ENCODE data around the gene INKA1. TPM values are rescaled to one million over a fixed set of nuclear protein-coding genes. Genes with fewer than 3 reads are reported as not detected.
A peak's percentile ranks its signal among the peaks of the same experiment; 100 is the strongest.
"Not testable (repeated sequence)": the region's sequence is repeated elsewhere in the genome, so short reads cannot be mapped to it uniquely, and the experiment has no call there.

The INKA1 gene
- total RNA-seq (2014; rRNA removed; shearing (Covaris generic)): 2.3 and 6.5 TPM in 2 replicates

DNA sequence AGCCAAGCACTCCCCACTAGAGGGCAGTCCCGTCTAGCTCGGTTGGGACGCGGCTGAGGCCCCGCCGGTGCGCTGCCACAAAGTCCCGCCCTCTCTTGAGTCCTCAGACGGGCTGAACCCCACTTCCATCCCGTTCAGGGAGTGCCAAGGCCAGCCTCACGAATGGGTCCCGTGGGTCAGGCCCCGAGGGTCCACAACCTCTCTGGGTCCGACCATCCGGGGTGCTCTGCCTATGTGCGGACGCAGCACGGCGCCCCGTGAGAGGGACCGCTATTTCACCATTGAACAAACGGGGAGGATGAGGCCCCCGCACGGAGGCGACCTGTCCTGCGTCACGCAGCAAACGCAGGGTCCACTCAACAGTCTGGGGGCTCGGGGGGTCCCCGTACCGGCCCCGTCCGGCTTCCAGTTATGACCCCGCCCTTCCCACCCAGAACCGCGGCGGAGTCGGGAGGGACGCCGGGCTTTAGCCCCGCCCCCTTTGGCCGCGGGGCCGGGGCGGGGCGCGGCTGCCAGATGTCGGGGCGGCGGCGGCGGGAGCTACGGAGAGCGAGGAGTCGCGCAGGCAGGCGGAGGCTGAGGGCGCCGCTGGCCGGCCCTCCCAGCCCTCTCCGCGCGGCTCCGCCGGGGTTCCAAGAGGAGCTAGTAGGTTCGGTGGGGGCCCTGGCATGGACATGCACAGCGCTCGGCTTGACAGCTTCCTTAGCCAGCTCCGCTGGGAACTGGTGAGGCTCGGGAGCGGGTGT lies at the start of gene INKA1:
Gene INKA1, plus strand, starts transcription at position 543 of the 746 bp plus-strand sequence. Its CDS starts 132 bp downstream, at position 675.
- Histone ChIP-seq H3K4me3 (ENCODE audit: insufficient read depth, low read depth, low read length) (peak within 1 kb of the TSS; percentile 79), H3K27me3 (ENCODE audit: control insufficient read depth, insufficient read depth, low read length) (peaks cover 17% of the 10 kb centered on the region), H3K36me3 (replicated peaks; ENCODE audit: control insufficient read depth, insufficient read depth, low read length) (no peaks in the 10 kb centered on the region)

GRCh38 chr3:49754536-49754935 lies 48.5 kb upstream of the INKA1 start:
- H3K36me3 ChIP-seq (replicated peaks; ENCODE audit: control insufficient read depth, insufficient read depth, low read length): no peaks in the 10 kb centered on the region; the same call in 1 of the 2 replicates
- no peak overlapping the region for H3K4me3 ChIP-seq (ENCODE audit: insufficient read depth, low read depth, low read length)
- DNase-seq: no peak
- no peaks in the 10 kb centered on the region for H3K27me3 ChIP-seq (ENCODE audit: control insufficient read depth, insufficient read depth, low read length)

More for the DNA sequence above, at the start of gene INKA1:
- DNase-seq: peak; percentile 97

DNA sequence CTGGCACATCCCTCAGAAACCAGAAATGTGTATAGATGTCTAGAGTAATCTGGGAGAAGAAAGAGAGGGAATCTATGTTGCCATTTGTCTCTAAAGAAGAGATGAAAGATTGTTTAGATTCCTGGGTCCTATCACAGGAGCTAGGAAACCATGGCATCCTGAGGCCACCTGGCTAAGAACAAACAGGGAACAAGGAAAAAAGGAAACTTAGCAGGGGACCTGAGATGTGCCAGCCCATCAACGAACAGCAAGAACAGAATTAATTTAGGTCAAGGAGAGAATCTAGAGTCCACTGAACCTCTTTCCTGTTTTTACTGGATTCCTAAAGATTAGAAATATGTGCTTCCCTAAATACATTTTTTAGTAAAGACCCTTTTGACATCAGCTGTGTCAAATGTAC lies 47.0 kb upstream of the INKA1 start:
- H3K4me3 ChIP-seq (ENCODE audit: insufficient read depth, low read depth, low read length): no peak overlapping the region
- no peaks in the 10 kb centered on the region; the same call in 1 of the 2 replicates for H3K36me3 ChIP-seq (replicated peaks; ENCODE audit: control insufficient read depth, insufficient read depth, low read length)
- no peak for DNase-seq
- H3K27me3 ChIP-seq (ENCODE audit: control insufficient read depth, insufficient read depth, low read length): no peaks in the 10 kb centered on the region

DNA sequence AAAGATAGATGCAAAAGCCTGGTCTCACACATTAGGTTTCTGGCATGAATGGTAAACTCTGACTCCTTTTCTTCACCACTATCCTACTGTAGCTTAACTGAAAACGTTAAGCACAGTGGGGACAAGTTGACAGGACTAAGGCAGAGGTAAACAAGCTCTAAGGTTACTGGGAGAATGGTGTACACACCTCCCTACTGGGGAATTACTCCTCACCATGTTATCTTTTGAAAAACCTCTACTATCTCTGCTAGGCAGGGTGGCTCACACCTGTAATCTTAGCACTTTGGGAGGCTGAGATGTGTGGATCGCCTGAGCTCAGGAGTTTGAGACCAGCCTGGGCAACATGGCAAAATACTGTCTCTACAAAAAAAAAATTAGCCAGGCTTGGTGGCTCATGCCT lies 45.9 kb upstream of the INKA1 start:
- Histone ChIP-seq H3K27me3 (ENCODE audit: control insufficient read depth, insufficient read depth, low read length) (no peaks in the 10 kb centered on the region), H3K4me3 (ENCODE audit: insufficient read depth, low read depth, low read length) (no peak overlapping the region), H3K36me3 (replicated peaks; ENCODE audit: control insufficient read depth, insufficient read depth, low read length) (no peaks in the 10 kb centered on the region; the same call in 1 of the 2 replicates)
- no peak for DNase-seq

- Histone ChIP-seq H3K4me3 (ENCODE audit: insufficient read depth, low read depth, low read length) (no peak overlapping the region), H3K27me3 (ENCODE audit: control insufficient read depth, insufficient read depth, low read length) (no peaks in the 10 kb centered on the region), H3K36me3 (replicated peaks; ENCODE audit: control insufficient read depth, insufficient read depth, low read length) (no peaks in the 10 kb centered on the region; the same call in 1 of the 2 replicates)
- no peak for DNase-seq
Observed at GRCh38 chr3:49759226-49759625, 43.8 kb upstream of the INKA1 start.

DNA sequence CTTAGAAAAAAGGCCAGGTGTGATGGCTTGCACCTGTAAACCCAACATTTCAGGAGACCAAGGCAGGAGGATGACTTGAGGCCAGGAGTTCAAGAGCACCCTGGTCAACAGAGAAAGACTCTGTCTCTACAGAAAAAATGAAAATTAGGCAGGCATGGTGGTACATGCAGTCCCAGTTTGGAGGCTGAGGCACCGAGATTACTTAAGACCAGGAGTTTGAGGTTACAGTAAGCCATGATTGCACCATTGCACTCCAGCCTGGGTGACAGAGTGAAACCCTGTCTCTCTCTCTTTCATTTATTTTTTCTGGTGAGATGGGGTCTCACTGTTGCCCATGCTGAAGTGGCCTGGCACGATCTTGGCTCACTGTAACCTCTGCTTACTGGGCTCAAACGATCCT lies 41.4 kb upstream of the INKA1 start:
- no peak overlapping the region for H3K4me3 ChIP-seq (ENCODE audit: insufficient read depth, low read depth, low read length)
- no peaks in the 10 kb centered on the region; the same call in 1 of the 2 replicates for H3K36me3 ChIP-seq (replicated peaks; ENCODE audit: control insufficient read depth, insufficient read depth, low read length)
- no peak for DNase-seq
- no peaks in the 10 kb centered on the region for H3K27me3 ChIP-seq (ENCODE audit: control insufficient read depth, insufficient read depth, low read length)

DNA sequence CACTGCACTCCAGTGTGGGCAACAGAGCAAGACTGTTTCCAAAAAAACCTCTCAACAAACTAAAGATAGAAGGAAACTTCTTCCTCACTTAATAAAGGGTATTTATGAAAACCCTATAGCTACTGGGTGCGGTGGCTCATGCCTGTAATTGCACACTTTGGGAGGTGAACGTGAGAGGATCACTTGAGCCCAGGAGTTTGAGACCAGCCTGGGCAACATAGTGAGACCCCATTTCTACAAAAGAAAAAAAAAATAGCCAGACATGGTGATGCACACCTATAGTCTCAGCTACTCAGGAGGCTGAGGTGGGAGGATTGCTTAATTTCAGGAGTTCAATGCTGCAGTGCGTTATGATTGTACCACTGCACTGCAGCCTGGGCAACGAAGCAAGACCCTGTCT lies 39.1 kb upstream of the INKA1 start:
- Histone ChIP-seq H3K36me3 (replicated peaks; ENCODE audit: control insufficient read depth, insufficient read depth, low read length) (no peaks in the 10 kb centered on the region), H3K4me3 (ENCODE audit: insufficient read depth, low read depth, low read length) (no peak overlapping the region), H3K27me3 (ENCODE audit: control insufficient read depth, insufficient read depth, low read length) (no peaks in the 10 kb centered on the region)
- no peak for DNase-seq

DNA sequence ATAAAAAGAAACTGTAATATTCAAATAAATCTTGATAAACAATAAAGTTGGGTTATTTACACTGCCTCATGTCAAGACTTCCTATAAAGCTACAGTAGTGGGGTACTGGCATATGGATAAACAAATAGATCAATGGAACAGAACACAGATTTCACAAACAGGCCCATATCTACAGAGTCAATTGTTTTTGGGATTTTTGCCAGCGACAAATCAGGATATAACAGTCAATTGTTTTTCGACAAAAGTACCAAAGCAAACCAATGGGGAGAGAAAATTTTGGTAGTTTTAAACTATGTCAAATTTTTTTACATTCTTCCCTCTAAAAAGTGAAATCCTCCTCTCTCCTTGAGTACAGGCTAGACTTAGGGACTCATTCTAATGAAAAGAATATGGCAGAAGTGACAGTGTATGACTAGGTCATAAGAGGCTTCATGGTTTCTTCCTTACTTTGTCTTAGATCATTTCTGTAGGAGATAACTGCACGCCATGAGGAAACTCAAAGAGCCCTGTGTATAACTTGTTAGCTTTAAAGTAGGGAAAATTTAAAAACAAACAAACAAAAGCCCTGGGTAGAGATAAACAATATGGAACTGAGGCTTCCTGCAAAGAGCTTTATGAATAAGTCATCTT lies 33.7 kb upstream of the INKA1 start:
- H3K36me3 ChIP-seq (replicated peaks; ENCODE audit: control insufficient read depth, insufficient read depth, low read length): no peaks in the 10 kb centered on the region
- H3K4me3 ChIP-seq (ENCODE audit: insufficient read depth, low read depth, low read length): no peak overlapping the region
- no peaks in the 10 kb centered on the region for H3K27me3 ChIP-seq (ENCODE audit: control insufficient read depth, insufficient read depth, low read length)
- no peak for DNase-seq

DNA sequence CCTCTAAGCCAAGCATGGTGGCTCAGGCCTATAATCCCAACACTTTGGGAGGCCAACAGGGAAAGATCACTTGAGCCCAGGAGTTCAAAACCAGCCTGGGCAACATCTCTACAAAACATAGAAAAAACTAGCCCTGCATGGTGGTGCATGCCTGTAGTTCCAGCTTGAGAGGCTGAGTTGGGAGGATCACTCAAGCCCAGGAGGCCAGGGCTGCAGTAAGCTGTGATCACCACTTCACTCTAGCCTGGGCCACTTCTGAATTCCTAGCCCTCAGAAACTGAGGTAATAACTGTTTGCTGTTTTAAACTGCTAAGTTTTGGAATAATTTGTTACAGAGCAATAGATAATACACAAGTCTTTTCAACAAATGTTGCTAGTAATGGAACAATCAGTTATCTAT lies 33.1 kb upstream of the INKA1 start:
- Histone ChIP-seq H3K4me3 (ENCODE audit: insufficient read depth, low read depth, low read length) (no peak overlapping the region), H3K27me3 (ENCODE audit: control insufficient read depth, insufficient read depth, low read length) (no peaks in the 10 kb centered on the region), H3K36me3 (replicated peaks; ENCODE audit: control insufficient read depth, insufficient read depth, low read length) (no peaks in the 10 kb centered on the region)
- DNase-seq: no peak

- H3K36me3 ChIP-seq (replicated peaks; ENCODE audit: control insufficient read depth, insufficient read depth, low read length): no peaks in the 10 kb centered on the region; the same call in 1 of the 2 replicates
- no peaks in the 10 kb centered on the region for H3K27me3 ChIP-seq (ENCODE audit: control insufficient read depth, insufficient read depth, low read length)
- no peak for DNase-seq
Observed at GRCh38 chr3:49771340-49771938, 31.6 kb upstream of the INKA1 start.

DNA sequence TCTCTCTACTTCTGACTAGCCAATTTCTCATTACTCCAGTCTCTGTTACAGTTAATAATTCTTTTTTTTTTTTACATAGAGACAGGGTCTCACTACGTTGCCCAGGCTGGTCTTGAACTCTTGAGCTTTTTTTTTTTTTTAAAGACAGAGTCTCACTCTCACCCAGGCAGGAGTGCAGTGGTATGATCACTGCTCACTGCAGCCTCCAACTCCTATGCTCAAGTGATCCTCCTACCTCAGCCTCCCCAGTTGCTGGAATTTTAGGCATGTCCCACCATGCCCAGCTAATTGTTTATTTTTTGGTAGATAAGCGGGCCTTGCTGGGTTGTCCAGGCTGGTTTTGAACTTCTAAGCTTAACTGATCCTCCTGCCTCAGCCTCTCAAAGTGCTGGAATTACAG lies 30.4 kb upstream of the INKA1 start:
- no peak for DNase-seq
- Histone ChIP-seq H3K36me3 (replicated peaks; ENCODE audit: control insufficient read depth, insufficient read depth, low read length) (no peaks in the 10 kb centered on the region; the same call in 1 of the 2 replicates), H3K4me3 (ENCODE audit: insufficient read depth, low read depth, low read length) (no peak overlapping the region), H3K27me3 (ENCODE audit: control insufficient read depth, insufficient read depth, low read length) (no peaks in the 10 kb centered on the region)

More at GRCh38 chr3:49771340-49771938, 31.6 kb upstream of the INKA1 start:
- H3K4me3 ChIP-seq (ENCODE audit: insufficient read depth, low read depth, low read length): no peak overlapping the region

DNA sequence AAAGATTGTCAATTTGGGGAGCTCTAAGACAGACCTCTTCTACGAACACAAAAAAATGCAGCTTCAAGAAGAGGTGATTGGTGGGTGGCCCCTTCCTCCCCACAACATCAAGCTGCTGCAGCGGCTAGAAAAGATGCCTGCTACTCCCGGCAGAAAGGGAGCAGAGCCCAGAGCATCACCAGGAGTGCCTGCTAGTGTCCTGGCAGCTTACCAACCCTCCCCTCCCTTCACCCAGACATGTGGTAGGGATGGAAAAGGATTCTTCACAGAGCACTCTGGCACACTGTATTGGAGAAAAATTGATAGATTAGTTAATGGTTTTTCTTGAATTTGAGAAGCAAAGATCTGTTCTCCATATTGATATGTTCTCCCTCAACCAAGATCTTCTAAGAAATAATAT lies 27.5 kb upstream of the INKA1 start:
- H3K36me3 ChIP-seq (replicated peaks; ENCODE audit: control insufficient read depth, insufficient read depth, low read length): no peaks in the 10 kb centered on the region; the same call in 1 of the 2 replicates
- no peak overlapping the region for H3K4me3 ChIP-seq (ENCODE audit: insufficient read depth, low read depth, low read length)
- no peaks in the 10 kb centered on the region for H3K27me3 ChIP-seq (ENCODE audit: control insufficient read depth, insufficient read depth, low read length)
- no peak for DNase-seq

- not testable (repeated sequence) for H3K36me3 ChIP-seq (replicated peaks; ENCODE audit: control insufficient read depth, insufficient read depth, low read length); H3K4me3 ChIP-seq (ENCODE audit: insufficient read depth, low read depth, low read length); H3K27me3 ChIP-seq (ENCODE audit: control insufficient read depth, insufficient read depth, low read length); DNase-seq
Observed at GRCh38 chr3:49776101-49776500, 27.0 kb upstream of the INKA1 start.

DNA sequence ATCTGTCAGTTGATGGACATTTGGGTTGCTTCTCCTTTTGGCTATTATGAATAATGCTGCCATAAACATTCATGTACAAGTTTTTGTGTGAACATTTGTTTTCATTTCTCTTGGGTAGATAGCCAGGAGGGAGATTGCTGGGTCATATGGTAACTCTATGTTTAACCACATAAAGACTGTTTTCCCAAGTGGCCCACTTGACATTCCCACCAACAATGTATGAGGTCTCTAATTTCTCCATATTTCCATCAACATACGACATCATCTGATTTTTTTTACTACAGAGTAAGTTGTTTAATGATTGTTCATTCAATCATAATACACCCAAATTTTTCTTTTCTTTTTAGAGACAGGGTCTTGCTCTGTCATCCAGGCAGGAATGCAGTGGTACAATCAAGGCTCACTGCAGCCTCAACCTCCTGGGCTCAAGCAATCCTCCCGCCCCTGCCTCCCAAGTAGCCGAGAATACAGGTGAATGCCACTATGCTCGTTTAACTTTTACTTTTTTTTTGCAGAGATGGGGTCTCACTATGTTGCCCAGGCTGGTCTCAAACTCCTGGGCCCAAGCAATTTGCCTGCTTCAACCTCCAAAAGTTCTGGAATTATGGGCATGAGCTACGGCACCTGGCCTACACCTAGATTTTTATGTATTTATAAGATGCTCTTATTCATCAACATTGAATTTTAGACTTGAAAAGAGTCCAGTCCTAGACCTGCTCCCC lies 23.5 kb upstream of the INKA1 start:
- H3K36me3 ChIP-seq (replicated peaks; ENCODE audit: control insufficient read depth, insufficient read depth, low read length): no peaks in the 10 kb centered on the region; the same call in none of the 2 replicates
- H3K4me3 ChIP-seq (ENCODE audit: insufficient read depth, low read depth, low read length): no peak overlapping the region
- no peak for DNase-seq
- H3K27me3 ChIP-seq (ENCODE audit: control insufficient read depth, insufficient read depth, low read length): no peaks in the 10 kb centered on the region

Data from H7 (cell line).